AG04449 (cell line): ENCODE results near the gene PLXNA4.

Source experiments
- CTCF ChIA-PET: fragments of 350-600 bp; formaldehyde crosslinking; extraction: SDS; loops from one replicate; lab custom pipeline; 2021; ENCODE audit warnings: antibody characterized with exemption; lab: Yijun Ruan, JAX
- POLR2A ChIA-PET: fragments of 400-600, 350-600 bp; formaldehyde crosslinking; extraction: SDS; loops from one replicate; lab custom pipeline; 2020; ENCODE audit warnings: antibody characterized with exemption, inconsistent platforms; lab: Yijun Ruan, JAX
- DNase-seq: peaks from one replicate; pipeline ENCODE4 v3.0.0-alpha.2; 2010; ENCODE audit warnings: low read depth, low spot score
- H3K4me3 ChIP-seq: 2 replicates; pipeline ENCODE4 v1.5.1; 2011; ENCODE audit warnings: low read depth, mild to moderate bottlenecking, control low read depth, low read length
- TF ChIP-seq, protein P1 (sequence below): IDR thresholded peaks from one replicate; pipeline ENCODE4 v1.5.1; 2011; ENCODE audit warnings: mild to moderate bottlenecking, moderate library complexity, low read length, control low read depth, inconsistent platforms; ENCODE audit not compliant: insufficient read depth; ENCODE audit errors: missing control alignments

PLXNA4 gene

DNA sequence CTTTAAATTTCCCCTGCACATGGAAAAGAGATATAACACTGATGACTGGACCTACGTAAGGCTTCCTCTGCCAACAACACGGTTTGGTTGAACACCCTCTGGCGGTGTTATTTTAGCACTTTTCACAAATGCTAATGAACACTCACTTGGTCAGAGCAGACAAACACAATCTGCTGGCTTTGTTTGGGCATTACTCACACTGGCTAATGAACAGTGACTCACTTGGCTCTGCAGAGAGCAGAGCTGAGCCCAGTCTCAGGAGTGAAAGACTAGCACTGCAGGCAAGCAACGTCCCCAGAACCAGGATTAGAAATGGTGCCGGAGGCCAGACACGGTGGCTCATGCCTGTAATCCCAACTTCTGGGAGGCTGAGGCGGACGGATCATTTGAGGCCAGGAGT is 430.8 kb downstream of the PLXNA4 start:
- ChIA-PET POLR2A (interaction anchor here (1.0 kb wide), 1 partner anchor 153 kb away, joined by 3 read pairs; no protein-coding TSS in a partner anchor), CTCF (interaction anchor here (1.7 kb wide), 1 partner anchor 200 kb away, joined by 6 read pairs; no protein-coding TSS in a partner anchor)
- TF ChIP-seq, protein P1, sequence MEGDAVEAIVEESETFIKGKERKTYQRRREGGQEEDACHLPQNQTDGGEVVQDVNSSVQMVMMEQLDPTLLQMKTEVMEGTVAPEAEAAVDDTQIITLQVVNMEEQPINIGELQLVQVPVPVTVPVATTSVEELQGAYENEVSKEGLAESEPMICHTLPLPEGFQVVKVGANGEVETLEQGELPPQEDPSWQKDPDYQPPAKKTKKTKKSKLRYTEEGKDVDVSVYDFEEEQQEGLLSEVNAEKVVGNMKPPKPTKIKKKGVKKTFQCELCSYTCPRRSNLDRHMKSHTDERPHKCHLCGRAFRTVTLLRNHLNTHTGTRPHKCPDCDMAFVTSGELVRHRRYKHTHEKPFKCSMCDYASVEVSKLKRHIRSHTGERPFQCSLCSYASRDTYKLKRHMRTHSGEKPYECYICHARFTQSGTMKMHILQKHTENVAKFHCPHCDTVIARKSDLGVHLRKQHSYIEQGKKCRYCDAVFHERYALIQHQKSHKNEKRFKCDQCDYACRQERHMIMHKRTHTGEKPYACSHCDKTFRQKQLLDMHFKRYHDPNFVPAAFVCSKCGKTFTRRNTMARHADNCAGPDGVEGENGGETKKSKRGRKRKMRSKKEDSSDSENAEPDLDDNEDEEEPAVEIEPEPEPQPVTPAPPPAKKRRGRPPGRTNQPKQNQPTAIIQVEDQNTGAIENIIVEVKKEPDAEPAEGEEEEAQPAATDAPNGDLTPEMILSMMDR: no peak
- H3K4me3 ChIP-seq: no peak overlapping the region
- peak; percentile 63 for DNase-seq

DNA sequence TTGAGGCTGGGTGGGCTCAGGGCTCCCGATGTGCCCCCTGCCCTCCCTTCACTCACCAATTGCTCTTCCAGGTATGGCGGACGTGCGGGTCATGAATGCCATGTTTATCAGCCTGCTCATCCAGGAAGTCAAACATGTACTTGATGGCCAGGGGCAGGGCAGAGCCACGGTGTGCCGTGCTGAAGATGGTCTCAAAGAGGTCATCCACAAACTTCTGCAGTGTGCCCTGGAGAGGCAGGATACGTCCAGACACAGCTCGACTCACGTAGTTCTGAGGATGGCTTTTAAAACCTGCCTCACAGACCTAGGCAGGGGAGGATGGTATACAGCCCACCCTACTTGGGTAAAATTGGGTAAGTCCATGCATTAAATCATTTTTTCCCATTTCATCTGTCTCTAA is 431.2 kb downstream of the PLXNA4 start:
- H3K4me3 ChIP-seq: no peak overlapping the region
- TF ChIP-seq, protein P1: no peak
- DNase-seq: no peak
- ChIA-PET CTCF (interaction anchor here (1.7 kb wide), 1 partner anchor 200 kb away, joined by 6 read pairs; no protein-coding TSS in a partner anchor), POLR2A (interaction anchor here (1.0 kb wide), 1 partner anchor 154 kb away, joined by 3 read pairs; no protein-coding TSS in a partner anchor)

DNA sequence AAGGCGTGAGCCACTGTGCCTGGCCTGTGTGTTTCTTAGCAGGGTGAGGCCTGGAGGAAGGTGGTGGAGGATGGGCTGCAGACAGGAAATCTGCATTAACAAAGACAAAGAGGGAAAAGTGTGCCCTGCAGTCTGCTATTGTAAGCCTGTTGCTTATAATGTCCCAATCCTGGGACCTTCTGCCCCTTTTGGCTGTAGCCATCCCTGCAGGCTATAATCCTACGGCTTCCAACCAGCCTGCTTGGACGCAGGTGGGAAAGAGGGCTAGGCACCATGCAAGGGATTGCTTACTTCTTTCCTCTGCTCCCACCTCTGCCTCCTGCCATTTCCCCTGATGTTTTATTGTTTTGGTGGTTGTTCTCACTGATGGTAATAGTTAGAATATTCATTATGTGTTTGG is 434.3 kb downstream of the PLXNA4 start:
- DNase-seq: no peak
- CTCF ChIA-PET: no interaction called here
- TF ChIP-seq, protein P1: no peak

DNA sequence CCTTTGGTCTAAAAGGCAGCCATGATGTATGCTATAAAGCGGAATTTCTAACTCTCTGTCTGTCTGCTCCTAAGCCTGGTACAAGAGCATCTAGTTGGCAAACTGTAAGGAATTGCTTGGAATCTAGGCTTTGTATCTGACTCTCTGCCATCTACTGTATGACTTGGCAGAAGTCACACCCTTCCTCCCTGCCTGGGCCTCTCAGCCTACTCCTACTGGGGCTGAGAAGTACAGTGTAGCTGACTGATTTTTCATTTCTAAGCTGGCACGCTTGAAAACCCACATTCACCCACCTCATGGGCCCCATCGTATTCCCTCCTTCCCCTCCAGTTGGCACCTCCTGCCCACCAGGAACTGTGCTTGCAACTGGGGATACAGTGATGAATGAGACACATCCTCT is 435.2 kb downstream of the PLXNA4 start:
- ChIA-PET CTCF (no interaction called here), POLR2A (no interaction called here)
- no peak overlapping the region for H3K4me3 ChIP-seq
- TF ChIP-seq, protein P1: no peak
- no peak for DNase-seq

More for the DNA sequence above, 434.3 kb downstream of the PLXNA4 start:
- POLR2A ChIA-PET: no interaction called here
- H3K4me3 ChIP-seq: no peak overlapping the region

DNA sequence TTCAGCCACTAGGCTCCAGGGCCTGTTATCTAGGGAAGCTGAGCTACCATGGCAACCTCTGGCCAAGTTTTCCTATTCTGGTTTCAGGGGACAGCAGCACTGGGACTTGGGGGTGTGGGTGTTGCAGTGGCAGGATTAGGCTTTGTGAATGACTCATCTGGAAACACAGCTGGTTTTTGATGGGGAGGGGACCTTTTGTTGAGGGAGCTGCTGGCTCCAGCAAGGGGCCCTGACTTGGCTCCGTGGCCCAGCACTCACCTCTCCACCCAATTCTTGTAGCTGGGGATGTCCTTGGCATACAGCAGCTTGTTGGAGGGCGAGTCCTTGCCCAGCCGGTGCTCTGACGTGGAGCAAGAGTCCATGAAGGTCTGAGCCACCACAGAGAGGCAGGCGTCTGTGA is 435.9 kb downstream of the PLXNA4 start:
- no peak for DNase-seq
- no peak overlapping the region for H3K4me3 ChIP-seq
- TF ChIP-seq, protein P1: no peak
- ChIA-PET CTCF (interaction anchor here (0.8 to 0.9 kb wide), 2 partner anchors 9 to 27 kb away, joined by 3 read pairs; no protein-coding TSS in a partner anchor), POLR2A (no interaction called here)

DNA sequence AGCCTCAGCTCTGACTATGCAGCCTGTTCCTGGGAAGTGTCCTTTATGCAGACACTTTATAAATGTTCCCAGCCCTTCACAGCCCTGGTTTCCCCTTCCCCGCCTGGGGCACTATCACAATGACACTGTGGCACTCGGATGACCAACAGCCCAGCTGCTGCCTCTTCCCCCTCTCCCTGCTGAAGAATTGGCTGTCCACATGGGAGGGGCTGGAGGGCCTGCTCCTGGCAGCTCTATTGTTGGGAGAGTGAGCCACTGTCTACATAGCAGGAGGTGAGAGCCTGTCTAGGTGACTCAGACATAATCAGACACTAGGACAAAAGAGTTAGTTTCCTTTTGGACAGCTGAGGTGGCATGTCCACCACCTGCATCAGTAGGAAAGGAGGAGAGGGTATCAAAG is 437.5 kb downstream of the PLXNA4 start:
- no peak for DNase-seq
- POLR2A ChIA-PET: no interaction called here
- no peak overlapping the region for H3K4me3 ChIP-seq
- TF ChIP-seq, protein P1: no peak
- CTCF ChIA-PET: interaction anchor here (1.0 kb wide), 1 partner anchor 18 kb away, joined by 3 read pairs; no protein-coding TSS in a partner anchor
